ENCODE data around the gene CIB2. TPM values are rescaled to one million over a fixed set of nuclear protein-coding genes. Genes with fewer than 3 reads are reported as not detected.

Gene CIB2
- polyA plus RNA-seq, 1 donor from 2014 or later: 32.4 TPM

DNA sequence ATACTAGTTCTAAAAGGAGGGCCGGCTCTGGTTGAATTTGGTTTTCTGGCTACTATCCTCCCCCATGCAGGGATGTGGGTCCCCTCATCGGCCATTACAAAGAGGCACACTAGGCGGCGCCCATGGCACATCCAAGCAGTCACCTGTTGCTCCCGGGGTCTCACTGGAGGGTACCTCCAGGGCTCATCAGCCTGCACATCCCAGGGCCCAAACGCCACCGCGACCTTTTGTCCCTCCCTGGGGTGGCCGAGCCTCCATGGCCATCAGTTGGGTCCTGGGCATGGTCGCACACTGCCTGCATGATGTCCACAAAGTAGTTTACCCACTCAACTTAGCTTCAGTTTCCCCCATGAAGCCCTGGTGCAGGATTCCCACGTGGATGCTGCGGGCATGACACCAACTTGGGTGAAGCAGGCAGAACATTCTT, 46.2 kb upstream of the CIB2 start:
- Histone ChIP-seq H3K79me2 (replicated peaks; ENCODE audit: insufficient read depth, low read length) (no peaks in the 10 kb centered on the region), H3K27me3 (ENCODE audit: insufficient read depth, low read depth, low read length) (no peaks in the 10 kb centered on the region), H3F3A (ENCODE audit: insufficient read depth, low read length, poor library complexity, severe bottlenecking) (no peaks in the 10 kb centered on the region), H3K9ac (ENCODE audit: low read length) (no peak overlapping the region), H3K36me3 (ENCODE audit: insufficient read depth, low read length) (no peaks in the 10 kb centered on the region), H2AFZ (ENCODE audit: low read depth, low read length) (no peak overlapping the region), H3K4me3 (ENCODE audit: low read length) (no peak overlapping the region), H4K20me1 (ENCODE audit: insufficient read depth) (no peaks in the 10 kb centered on the region), H3K9me2 (ENCODE audit: insufficient read depth, low read length) (no peaks in the 10 kb centered on the region), H3K27ac (ENCODE audit: low read length) (no peak overlapping the region), H3K4me2 (ENCODE audit: low read length) (no peak overlapping the region), H3K9me3 (ENCODE audit: low read length) (no peaks in the 10 kb centered on the region)
- no peak for TF ChIP-seq SMC3 (conservative IDR thresholded peaks at IDR 0.05; ENCODE audit: poor library complexity)
- TF ChIP-seq, protein P1, sequence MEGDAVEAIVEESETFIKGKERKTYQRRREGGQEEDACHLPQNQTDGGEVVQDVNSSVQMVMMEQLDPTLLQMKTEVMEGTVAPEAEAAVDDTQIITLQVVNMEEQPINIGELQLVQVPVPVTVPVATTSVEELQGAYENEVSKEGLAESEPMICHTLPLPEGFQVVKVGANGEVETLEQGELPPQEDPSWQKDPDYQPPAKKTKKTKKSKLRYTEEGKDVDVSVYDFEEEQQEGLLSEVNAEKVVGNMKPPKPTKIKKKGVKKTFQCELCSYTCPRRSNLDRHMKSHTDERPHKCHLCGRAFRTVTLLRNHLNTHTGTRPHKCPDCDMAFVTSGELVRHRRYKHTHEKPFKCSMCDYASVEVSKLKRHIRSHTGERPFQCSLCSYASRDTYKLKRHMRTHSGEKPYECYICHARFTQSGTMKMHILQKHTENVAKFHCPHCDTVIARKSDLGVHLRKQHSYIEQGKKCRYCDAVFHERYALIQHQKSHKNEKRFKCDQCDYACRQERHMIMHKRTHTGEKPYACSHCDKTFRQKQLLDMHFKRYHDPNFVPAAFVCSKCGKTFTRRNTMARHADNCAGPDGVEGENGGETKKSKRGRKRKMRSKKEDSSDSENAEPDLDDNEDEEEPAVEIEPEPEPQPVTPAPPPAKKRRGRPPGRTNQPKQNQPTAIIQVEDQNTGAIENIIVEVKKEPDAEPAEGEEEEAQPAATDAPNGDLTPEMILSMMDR (IDR thresholded peaks at IDR 0.05; ENCODE audit: poor library complexity, severe bottlenecking): no peak
- no peak for TF ChIP-seq RAD21 (conservative IDR thresholded peaks at IDR 0.05)
- no peak for TF ChIP-seq EP300 (conservative IDR thresholded peaks at IDR 0.05; ENCODE audit: poor library complexity, severe bottlenecking)
- TF ChIP-seq, protein P2, sequence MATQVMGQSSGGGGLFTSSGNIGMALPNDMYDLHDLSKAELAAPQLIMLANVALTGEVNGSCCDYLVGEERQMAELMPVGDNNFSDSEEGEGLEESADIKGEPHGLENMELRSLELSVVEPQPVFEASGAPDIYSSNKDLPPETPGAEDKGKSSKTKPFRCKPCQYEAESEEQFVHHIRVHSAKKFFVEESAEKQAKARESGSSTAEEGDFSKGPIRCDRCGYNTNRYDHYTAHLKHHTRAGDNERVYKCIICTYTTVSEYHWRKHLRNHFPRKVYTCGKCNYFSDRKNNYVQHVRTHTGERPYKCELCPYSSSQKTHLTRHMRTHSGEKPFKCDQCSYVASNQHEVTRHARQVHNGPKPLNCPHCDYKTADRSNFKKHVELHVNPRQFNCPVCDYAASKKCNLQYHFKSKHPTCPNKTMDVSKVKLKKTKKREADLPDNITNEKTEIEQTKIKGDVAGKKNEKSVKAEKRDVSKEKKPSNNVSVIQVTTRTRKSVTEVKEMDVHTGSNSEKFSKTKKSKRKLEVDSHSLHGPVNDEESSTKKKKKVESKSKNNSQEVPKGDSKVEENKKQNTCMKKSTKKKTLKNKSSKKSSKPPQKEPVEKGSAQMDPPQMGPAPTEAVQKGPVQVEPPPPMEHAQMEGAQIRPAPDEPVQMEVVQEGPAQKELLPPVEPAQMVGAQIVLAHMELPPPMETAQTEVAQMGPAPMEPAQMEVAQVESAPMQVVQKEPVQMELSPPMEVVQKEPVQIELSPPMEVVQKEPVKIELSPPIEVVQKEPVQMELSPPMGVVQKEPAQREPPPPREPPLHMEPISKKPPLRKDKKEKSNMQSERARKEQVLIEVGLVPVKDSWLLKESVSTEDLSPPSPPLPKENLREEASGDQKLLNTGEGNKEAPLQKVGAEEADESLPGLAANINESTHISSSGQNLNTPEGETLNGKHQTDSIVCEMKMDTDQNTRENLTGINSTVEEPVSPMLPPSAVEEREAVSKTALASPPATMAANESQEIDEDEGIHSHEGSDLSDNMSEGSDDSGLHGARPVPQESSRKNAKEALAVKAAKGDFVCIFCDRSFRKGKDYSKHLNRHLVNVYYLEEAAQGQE (IDR thresholded peaks at IDR 0.05; ENCODE audit: borderline replicate concordance): no peak

DNA sequence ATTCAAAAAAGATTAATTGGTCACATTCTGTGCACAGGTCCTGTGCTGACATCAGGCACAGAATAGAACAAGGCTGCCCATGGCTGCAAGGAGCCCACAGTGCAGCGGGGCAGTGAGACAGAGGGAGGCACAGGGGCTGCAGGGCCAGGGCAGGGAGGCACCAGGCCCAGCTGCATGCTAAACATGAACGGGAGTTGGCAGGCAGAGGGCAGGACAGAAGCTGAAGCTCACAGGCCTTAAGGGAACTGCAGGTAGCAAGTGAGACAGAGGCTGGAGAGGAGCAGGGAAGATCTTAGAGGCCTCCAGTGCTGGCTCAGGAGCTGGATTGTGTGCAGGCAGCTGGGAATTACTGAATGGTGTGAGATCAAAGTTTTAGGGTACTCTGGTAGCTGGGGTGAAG, 44.1 kb upstream of the CIB2 start:
- TF ChIP-seq EP300 (conservative IDR thresholded peaks at IDR 0.05; ENCODE audit: poor library complexity, severe bottlenecking) (no peak), SMC3 (conservative IDR thresholded peaks at IDR 0.05; ENCODE audit: poor library complexity) (no peak), RAD21 (conservative IDR thresholded peaks at IDR 0.05) (no peak), EZH2 (IDR thresholded peaks at IDR 0.05; ENCODE audit: borderline replicate concordance, insufficient read depth, low read length, poor library complexity, severe bottlenecking) (no peak), MXI1 (conservative IDR thresholded peaks at IDR 0.05; ENCODE audit: poor library complexity, severe bottlenecking) (no peak), POLR2AphosphoS5 (IDR thresholded peaks at IDR 0.05) (no peak), TAF1 (IDR thresholded peaks at IDR 0.05; ENCODE audit: low read depth) (no peak)
- TF ChIP-seq, protein P2 (IDR thresholded peaks at IDR 0.05; ENCODE audit: borderline replicate concordance): no peak
- TF ChIP-seq, protein P1 (IDR thresholded peaks at IDR 0.05; ENCODE audit: poor library complexity, severe bottlenecking): no peak
- no peak overlapping the region for H2AFZ ChIP-seq (ENCODE audit: low read depth, low read length)

More for the DNA sequence above, 44.1 kb upstream of the CIB2 start:
- Histone ChIP-seq H3K9ac (ENCODE audit: low read length) (no peak overlapping the region), H3K36me3 (ENCODE audit: insufficient read depth, low read length) (peaks cover 11% of the 10 kb centered on the region), H3K27me3 (ENCODE audit: insufficient read depth, low read depth, low read length) (no peaks in the 10 kb centered on the region), H3K9me2 (ENCODE audit: insufficient read depth, low read length) (no peaks in the 10 kb centered on the region), H3K4me2 (ENCODE audit: low read length) (no peak overlapping the region), H3K4me3 (ENCODE audit: low read length) (no peak overlapping the region), H3K79me2 (replicated peaks; ENCODE audit: insufficient read depth, low read length) (no peaks in the 10 kb centered on the region), H3K27ac (ENCODE audit: low read length) (no peak overlapping the region), H3K9me3 (ENCODE audit: low read length) (no peaks in the 10 kb centered on the region), H3F3A (ENCODE audit: insufficient read depth, low read length, poor library complexity, severe bottlenecking) (no peaks in the 10 kb centered on the region), H4K20me1 (ENCODE audit: insufficient read depth) (no peaks in the 10 kb centered on the region)

Measured in neural cell (in vitro differentiated cells).